Measurements from ENCODE around the gene TMSB4X.
"Not testable (repeated sequence)": the region's sequence is repeated elsewhere in the genome, so short reads cannot be mapped to it uniquely, and the experiment has no call there.

The TMSB4X gene

DNA sequence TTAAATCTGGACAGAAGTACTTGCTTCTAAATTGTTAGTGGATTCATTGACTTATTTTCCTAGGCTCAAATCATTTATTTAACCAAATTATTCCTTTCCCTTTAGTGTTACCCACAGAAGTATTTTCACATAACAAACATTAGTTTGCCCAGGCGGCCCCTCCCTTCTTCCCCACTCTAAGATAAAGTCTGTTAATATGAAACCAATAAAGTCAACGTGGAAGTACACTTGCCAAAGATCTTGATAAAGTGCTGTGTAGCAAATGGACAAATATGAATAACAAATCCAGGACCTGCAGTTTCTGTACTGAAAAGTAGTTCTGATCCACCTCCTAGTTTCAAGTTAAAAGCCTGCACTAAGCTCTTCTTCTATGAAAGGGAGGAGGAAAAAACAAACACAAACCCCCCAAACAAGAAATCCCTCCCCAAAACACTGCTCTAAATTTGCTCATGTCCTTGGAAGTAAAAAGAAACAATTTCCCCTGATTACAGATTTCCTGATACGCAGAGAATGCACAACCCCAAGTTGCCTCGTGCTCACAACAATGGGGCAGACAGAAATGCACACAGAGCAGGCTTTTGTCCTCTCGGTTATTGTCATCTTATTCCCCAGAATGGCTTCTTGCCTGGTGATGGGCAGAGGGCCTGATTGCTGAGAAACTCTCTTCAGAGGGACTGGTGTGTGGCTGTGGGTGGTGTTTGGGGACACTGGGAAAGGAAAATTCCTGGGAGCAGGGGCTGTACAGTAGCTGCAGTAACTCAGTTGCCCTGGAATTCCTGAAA, 23.2 kb downstream of the TMSB4X start:
- no peak for DNase-seq (ENCODE audit: low spot score)

GRCh38 chrX:12999422-12999821, 24.5 kb downstream of the TMSB4X start:
- peak; percentile 46 for DNase-seq (ENCODE audit: low spot score)

GRCh38 chrX:13000301-13000811, 25.4 kb downstream of the TMSB4X start:
- peak; percentile 40 for DNase-seq (ENCODE audit: low spot score)

GRCh38 chrX:13001097-13001496, 26.2 kb downstream of the TMSB4X start:
- no peak for DNase-seq (ENCODE audit: low spot score)

GRCh38 chrX:13001961-13002671, 27.2 kb downstream of the TMSB4X start:
- peak; percentile 51 for DNase-seq (ENCODE audit: low spot score)

- no peak for DNase-seq (ENCODE audit: low spot score)
Measured at GRCh38 chrX:13005661-13006473, 31.0 kb downstream of the TMSB4X start.

GRCh38 chrX:13007519-13008188, 32.7 kb downstream of the TMSB4X start:
- no peak for DNase-seq (ENCODE audit: low spot score)

GRCh38 chrX:13008189-13008533, 33.3 kb downstream of the TMSB4X start:
- DNase-seq (ENCODE audit: low spot score): no peak

- DNase-seq (ENCODE audit: low spot score): no peak
Measured at GRCh38 chrX:13008851-13009250, 33.9 kb downstream of the TMSB4X start.

GRCh38 chrX:13009273-13009672, 34.4 kb downstream of the TMSB4X start:
- DNase-seq (ENCODE audit: low spot score): no peak

GRCh38 chrX:13009844-13010243, 34.9 kb downstream of the TMSB4X start:
- no peak for DNase-seq (ENCODE audit: low spot score)

DNA sequence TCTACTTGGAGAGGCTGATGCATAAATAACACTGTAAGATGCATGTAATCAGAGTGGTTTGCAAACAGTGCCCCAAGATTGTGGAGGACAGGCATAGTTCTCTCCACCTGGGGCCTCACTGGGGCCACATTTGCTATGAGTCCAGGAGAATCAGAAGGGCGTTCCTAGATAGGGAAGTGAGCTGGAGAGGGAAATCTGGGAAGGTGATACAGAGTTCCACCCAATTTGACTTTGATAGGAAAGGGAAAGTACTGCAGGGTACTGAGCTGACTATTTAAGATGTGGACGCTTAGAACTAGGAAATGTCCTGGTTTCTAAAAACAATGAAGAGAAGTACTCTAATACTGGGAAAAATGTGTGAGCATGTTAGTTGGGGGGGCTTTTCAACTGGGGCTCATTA, 35.6 kb downstream of the TMSB4X start:
- DNase-seq (ENCODE audit: low spot score): no peak

GRCh38 chrX:13013363-13014110, 38.6 kb downstream of the TMSB4X start:
- peak; percentile 57 for DNase-seq (ENCODE audit: low spot score)

DNA sequence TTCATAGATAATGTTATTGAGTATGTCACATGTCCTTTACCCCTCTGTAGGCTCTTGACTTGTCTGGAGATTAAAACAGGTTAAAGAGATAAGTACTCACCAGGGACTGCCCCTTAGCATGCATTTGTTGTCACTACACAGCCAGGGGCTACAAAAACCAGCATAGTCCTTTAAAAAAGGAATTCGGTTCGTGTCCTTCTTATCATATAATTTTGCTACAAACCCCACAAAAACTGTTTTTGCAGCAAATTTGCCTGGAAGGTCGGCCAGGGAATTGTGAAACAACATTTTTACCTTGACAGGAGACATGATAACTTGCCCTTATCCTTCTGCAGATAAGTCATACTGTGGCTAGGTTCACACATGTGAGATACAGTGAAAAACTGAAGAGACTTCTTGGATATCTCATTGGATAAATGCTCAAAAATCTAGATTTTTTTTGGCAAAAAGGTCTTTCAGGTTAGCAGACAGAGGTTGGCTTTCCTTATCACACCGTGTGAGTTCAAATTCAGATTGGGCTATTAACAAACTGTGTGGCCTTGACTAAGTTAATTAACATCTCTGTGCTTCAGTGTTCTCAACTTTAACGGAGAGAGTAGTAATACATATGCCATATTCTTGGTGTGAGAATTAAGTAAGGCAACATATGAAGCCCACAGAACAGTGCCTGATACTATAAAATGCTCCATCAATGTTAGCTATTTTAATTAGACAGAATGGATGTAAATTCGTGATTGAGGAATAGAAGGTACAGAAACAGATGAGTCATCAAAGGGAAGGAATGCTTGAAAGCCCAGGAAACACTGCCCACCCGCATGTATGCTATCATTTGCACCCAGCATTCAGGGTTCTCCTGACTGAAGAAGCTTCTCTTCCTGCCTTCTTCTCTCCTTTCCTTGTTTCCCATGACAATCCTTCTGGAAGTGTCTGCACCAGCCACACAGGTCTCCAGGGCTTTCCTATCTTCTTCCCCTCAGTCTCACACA, 39.5 kb downstream of the TMSB4X start:
- no peak for DNase-seq (ENCODE audit: low spot score)

GRCh38 chrX:13015536-13016236, 40.8 kb downstream of the TMSB4X start:
- DNase-seq (ENCODE audit: low spot score): no peak

DNA sequence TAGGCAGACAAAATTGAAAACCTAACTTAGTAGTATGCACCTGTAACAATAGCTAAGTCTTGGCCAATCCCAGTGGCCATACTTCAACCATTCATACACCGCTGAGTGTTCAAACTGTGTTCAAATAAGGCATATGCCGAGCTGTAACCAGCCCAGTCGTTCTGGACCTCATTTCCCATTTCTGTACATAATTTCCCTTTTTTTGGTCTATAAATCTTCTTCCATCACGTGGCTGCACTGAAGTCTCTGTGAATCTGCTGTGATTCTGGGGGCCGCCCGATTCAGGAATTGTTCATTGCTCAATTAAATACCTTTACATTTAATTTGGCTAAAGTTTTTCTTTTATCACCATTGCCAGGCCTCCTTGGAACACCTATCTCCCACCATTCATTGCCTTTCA, 41.8 kb downstream of the TMSB4X start:
- DNase-seq (ENCODE audit: low spot score): not testable (repeated sequence)

- DNase-seq (ENCODE audit: low spot score): no peak
Measured at GRCh38 chrX:13022926-13023325, 48.0 kb downstream of the TMSB4X start.

GRCh38 chrX:13023567-13023966, 48.7 kb downstream of the TMSB4X start:
- DNase-seq (ENCODE audit: low spot score): no peak

DNA sequence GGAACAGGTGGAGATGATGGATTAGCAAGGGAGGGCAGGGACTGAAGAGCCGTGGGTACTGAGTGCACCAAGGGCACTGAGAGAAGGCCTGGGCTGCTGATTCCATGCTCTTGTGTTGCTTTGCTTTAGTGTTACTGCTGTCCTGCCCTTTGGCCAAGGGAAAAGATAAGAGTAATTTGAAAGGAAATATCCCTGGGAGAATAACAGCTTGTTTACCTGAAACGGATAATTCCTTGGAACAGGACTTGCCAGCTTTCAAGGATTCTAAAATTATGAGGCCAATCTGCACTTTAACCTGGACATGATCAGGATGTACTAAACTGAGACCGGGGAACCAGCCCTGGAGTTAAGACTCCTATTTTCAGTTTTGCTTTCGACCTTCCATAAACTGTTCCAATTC, 49.1 kb downstream of the TMSB4X start:
- DNase-seq (ENCODE audit: low spot score): no peak
